HG03439 (cell line): ENCODE measurements around the gene COL8A2.

Source experiments
- ATAC-seq: cut with Tn5 transposase; IDR thresholded peaks from one replicate; pipeline ENCODE4 v1.9.1; 2021; ENCODE audit warnings: mild to moderate bottlenecking, moderate library complexity; ENCODE audit not compliant: unreplicated experiment

COL8A2 gene

DNA sequence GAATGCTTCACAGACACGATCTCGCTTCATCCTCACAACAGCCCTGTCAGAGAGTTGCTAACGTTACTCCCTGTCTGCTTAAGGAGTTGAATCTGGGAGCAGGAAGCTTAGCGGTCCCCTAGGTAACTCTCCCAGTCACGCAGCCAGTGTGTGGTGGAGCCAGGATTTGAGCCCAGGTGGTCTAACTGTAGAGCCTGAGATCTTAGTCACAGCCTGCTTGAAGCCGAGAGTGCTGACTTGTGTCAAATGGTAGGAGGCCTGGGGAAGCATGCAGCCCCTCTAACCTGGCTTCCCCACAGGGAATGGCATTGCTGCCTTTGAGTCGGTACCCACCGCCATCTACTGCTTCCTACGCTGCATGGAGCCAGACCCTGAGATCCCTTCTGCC lies 32.2 kb downstream of the COL8A2 start:
- no peak for ATAC-seq

DNA sequence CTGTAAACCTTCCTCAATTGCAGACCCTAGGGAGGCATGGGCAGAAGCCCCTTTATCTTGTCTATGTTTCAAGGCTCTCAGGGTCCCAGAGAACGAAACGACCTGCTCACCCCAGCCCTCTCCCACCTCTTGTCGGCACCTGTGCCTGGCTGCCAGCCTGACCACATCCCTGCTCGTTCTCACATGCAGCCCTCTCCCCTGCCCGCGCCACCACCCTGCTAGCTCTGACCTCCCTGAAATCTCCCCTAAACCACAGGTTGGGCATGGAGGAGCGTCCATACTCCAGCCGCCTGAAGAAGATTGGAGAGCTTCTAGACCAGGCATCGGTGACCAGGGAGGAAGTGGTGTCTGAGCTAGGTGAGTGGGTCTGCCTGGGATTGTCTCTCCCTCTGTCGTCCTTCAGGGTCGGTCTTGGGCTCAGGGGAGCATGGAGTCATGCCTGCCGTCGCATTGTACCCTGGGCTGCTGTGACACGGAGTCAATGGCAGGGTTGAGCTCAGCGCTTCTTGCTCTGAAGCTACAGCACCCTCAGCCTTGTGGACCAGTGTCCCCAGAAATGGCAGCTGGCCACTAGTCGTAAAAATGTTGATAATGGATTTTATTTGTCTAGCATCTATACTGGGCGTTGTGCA lies 32.7 kb downstream of the COL8A2 start:
- ATAC-seq: no peak

DNA sequence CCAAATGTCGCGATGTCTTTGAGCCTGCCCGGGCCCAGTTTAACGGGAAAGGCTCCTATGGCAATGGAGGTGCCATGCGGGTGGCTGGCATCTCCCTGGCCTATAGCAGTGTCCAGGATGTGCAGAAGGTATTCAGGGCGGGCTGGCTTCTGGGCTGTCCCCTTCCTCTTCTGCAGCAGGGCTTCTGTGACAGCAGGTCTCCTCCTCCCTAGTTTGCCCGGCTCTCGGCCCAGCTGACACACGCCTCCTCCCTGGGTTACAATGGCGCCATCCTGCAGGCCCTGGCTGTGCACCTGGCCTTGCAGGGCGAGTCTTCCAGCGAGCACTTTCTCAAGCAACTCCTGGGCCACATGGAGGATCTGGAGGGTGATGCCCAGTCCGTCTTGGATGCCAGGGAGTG lies 33.3 kb downstream of the COL8A2 start:
- ATAC-seq: no peak

DNA sequence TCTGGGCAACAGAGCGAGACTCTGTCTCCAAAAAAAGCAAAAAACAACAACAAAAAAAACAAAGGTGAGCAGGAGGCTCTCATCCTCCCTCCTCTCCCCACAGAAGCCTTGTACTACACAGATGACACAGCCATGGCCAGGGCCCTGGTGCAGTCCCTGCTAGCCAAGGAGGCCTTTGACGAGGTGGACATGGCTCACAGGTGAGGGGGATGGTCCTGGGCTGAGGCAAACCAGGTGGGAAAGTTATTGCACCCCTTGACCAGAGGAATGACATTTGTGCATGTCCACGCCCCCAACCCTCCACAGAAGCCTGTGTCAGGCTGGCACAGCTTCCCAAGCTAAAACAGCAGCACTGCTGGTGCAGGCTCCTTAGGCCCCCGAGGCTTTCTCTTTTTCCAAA lies 33.9 kb downstream of the COL8A2 start:
- no peak for ATAC-seq

DNA sequence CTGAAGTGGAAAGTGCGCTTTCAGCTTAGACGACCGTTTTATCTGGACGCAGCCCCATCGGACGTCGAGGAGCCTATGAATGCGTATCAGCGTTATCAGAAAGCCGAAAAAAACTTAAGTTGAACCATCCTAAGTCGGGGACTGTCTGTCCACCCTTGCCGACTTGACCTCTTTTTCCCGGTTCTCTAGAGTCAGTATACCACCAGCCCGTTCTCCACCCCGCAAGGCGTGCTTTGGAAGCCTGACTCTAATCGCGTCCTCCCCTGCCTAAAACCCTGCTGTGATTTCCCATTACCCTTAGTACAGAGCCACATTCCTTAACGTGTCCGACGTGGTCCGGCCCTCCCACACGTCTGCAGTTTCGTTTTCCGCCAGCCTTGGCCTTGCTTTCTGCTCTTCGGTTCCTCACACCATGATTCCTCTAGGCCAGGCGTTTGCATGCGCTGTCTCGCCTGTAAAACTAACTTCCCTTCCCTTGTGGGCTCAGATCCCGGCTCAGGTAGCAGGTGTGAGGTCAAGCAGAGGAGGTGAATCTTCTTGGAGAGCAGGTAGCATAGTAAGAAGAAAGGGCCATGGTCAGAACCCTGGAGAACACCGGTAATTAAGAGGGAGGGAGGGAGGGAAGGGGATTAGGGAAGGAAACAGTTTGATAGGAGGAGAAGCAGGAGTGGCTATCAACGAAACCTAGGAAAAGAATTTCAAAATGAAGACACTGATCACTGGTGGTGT lies 35.5 kb downstream of the COL8A2 start:
- ATAC-seq: no peak

DNA sequence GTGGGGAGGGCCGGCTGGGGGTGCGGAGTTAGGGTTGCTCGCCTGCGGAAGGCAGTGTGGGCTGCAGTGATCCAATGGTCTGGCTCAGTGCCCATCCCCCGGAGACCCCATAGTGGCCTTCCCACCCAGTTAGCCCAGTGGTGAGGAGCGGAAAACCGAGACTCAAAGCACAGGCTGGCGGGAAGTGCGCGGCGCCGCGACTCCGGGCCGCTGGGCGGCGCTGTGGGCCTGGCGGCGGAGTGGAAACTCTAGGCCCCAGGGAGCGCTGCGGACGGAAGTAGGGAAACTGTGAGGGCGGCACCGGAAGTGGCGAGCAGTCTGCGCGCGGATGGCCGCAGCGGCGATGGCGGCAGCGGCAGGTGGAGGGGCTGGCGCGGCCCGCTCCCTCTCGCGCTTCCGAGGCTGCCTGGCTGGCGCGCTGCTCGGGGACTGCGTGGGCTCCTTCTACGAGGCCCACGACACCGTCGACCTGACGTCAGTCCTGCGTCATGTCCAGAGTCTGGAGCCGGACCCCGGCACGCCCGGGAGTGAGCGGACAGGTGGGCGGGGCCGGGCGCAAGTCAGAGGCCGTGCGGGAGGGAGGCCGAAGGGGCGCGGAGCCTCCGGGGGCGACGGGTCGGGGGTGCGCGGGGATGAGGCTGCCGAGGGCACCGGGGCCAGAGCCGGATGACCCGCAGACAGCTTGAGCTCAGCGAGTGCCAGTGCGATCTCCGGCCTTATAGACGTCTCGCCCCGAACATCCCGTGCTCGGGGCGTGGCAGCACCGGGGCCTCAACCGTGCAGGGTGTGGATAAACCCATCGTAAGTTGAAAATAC lies 36.2 kb downstream of the COL8A2 start, which contains the start of gene ADPRS:
Gene ADPRS, plus strand, starts transcription at position 316 of the 816 bp plus-strand sequence. Its CDS starts 13 bp downstream, at position 329.
- peak; percentile 87 for ATAC-seq

DNA sequence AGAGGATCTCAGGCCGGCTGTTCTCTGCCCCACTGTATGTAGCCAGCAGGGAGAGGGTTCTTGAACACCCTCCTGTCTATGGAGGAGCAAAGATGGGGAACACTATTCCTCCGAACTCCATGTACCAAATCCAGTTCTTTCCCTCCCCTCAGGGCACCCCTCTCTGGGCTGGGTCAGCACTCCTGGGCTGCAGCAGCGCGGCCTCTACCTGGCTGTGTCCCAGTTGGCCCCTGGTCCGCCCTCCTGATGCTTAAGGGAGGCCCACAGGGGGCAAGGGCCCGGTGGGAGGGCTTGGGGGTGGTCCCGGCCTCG lies 36.8 kb downstream of the COL8A2 start:
- ATAC-seq: no peak

DNA sequence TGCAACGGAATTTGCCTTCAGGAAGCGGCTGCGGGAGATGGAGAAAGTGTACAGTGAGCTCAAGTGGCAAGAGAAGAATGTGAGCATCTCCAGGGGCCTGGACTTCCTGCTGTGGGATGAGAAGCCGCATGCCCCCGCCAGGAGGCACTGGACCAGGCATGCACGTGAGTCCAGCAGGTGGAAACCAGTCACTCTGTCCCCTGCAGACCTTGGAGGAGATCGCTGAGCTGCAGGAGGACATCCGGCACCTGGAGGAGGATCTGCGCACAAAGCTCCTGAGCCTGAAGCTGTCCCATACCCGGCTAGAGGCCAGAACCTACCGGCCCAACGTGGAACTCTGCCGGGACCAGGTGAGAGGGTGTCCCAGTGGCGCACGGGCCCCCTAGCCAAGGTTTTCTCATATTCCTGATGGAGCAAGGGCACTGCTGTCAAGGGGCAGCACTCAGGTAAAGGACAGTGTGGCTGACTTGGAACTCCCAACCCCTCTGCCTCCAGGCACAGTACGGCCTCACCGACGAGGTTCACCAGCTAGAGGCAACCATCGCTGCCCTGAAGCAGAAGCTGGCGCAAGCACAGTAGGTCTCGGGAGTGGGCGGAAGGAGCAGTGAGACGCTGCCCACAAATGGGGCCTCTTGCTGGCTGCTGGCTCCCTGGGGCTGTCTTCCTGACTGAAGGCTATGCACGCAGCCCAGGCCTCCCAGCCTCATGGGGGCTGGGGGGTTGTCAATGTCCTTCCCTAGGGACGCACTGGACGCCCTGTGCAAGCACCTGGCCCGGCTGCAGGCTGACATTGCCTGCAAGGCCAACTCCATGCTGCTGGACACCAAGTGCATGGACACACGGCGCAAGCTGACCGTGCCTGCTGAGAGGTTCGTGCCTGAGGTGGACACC lies 37.5 kb downstream of the COL8A2 start:
- no peak for ATAC-seq

DNA sequence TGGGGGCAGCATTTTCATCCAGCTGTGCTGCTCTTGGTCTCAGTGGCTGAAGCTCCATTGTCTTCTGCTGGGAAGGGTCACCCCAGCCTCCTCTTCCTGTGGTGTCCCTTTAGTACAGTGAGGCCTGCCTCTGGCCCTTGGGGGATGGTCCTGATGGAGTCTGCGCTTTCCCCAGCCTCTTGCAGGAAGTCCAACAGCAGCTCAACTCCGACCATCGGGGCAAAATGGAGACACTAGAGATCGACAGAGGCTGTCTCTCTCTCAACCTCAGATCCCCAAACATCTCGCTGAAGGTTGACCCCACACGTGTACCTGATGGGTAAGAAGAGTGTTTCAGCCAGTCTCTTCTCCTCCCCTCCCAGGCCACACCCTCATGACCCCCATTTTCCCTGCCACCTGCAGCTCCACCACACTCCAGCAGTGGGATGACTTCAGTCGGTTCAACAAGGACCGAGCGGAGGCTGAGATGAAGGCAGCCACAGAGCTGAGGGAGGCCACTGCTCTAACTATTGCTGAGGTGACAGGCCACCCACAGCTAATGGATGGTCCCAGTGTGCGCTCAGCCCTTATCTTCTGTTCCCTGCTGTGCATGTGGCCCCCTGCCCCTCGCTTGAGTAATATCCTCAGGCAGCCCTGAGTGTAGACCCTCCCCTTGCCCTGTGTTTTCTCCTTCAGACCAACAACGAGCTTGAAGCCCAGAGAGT lies 38.3 kb downstream of the COL8A2 start:
- no peak for ATAC-seq

DNA sequence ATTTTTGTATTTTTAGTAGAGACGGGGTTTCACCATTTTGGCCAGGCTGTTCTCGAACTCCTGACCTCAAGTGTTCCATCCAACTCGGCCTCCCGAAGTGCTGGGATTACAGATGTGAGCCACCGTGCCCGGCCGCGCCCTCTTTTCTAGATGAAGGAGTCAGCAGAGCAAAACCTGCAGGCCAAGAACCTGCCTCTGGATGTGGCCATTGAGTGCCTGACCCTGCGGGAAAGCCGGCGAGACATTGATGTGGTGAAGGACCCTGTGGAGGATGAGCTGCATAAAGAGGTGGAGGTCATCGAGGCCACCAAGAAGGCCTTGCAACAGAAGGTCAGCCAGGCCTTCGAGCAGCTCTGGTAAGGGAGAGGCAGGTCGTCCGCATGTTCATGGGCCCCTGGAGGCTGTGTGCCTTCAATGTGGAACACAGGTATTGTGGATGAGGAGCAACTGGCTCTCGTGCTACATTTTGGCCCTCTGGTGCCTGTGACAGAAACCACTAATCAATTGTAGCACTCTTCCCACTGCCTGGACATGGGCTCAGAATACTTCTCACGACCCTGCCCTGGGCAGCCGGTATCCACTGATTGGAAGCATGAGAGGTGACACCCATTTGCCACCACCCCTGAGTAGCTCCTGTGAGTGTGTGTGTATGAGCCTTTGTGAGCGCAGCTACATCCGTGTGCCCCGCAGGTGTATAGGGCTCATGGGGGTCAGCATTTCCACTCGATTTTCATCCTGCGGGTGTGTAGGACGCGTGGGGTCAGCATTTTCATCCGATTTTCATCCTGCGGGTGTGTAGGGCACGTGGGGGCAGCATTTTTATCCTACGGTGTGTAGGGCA lies 39.1 kb downstream of the COL8A2 start:
- no peak for ATAC-seq

DNA sequence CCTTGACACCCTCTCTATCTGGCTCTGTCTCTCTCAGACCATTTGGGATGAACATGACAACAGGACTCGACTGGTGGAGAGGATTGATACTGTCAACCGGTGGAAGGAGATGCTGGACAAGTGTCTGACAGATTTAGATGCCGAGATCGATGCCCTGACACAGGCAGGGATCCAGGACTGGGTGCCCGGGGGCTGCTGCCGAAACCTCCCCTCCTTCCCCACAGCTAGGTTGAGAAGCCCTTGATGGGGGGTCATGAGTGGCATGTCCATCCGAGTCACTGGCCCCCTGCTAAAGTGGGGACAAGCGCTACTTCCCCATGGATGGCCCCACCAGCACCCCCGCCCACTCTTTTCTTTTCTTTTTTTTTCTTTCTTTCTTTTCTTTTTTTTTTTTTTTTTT lies 39.9 kb downstream of the COL8A2 start:
- no peak for ATAC-seq

DNA sequence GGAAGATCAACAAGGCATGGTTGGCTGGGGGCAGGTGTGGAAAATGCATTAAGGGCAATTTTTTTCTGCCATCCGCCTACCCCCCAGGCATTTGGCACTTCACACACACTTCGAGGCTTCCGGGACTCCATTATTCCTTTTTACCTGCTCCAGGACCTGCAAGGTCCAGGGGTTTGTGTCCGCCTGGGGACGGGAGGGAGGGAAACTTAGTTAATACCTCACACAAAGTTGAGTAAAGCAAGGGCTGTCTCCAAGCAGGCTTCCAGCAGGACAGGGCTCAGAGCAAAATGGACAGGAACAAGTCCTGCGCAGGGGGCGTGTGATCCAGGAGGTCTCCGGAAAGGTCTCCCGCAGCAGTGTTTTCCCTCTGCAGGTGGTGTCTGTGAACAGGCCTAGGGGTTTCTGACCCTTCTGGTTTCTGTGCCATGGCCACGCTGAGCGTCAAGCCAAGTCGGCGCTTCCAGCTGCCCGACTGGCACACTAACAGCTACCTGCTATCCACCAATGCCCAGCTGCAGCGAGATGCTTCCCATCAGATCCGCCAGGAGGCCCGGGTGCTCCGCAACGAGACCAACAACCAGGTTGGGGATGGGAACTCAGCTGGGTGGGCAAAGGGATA lies 40.4 kb downstream of the COL8A2 start:
- no peak for ATAC-seq

DNA sequence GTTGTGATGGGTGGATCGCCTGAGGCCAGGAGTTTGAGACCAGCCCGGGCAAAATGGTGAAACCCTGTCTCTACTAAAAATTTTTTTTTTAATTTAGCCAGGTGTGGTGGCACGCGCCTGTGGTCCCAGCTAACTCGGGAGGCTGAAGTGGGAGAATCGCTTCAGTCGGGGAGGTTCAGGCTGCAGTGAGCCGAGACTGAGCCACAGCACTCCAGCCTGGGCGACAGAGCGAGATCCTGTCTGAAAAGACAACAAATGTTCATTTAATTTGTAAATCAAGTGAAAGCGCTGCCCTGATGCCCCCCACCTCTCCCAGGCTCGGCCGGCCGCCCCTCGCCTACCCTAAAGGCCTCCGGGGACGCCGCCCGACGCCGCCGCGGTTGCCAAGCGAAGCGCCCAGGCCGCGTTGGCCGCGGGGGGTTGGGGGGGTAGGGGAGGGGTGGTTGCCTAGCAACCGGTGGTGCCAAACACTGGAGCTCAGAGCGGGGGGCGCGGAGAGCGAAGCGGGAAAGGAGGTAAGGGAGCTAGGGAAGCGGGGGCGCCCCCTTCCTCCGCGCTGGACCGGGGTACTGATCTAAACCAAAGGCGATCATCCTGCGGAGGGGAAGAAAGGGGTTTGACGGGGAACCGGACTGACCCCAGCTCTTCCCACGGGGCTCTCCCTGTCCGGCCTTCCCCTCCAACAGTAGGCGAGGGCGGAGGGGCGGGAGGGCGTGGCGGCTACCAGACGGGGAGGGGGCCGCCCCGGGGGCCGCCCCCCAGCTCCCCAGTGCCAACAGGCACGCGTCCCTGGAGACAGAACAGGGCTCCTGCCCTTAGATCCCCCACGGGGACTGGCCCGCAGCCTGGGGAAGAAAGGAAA lies 41.2 kb downstream of the COL8A2 start, which contains the start of gene TEKT2:
Gene TEKT2, plus strand, starts transcription at position 460 of the 862 bp plus-strand sequence. CDS start 828 bp downstream, outside the sequence.
- no peak for ATAC-seq

DNA sequence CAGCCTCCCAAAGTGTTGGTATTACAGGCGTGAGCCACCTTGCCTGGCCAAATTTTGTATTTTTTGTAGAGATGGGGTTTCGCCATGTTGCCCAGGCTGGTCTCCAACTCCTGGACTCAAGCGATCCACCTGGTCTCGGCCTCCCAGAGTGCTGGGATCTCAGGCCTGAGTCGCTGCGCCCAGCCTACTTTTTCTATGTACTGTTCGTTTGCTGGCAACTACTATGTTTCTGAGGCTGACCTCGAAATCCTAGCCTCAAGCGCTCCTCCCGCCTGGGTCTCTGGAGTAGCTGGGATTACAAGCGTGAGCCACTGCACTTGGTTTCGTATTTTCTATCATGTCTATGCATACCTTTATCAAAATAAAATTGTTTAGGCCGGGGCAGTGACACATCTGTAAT lies 41.8 kb downstream of the COL8A2 start:
- no peak for ATAC-seq

DNA sequence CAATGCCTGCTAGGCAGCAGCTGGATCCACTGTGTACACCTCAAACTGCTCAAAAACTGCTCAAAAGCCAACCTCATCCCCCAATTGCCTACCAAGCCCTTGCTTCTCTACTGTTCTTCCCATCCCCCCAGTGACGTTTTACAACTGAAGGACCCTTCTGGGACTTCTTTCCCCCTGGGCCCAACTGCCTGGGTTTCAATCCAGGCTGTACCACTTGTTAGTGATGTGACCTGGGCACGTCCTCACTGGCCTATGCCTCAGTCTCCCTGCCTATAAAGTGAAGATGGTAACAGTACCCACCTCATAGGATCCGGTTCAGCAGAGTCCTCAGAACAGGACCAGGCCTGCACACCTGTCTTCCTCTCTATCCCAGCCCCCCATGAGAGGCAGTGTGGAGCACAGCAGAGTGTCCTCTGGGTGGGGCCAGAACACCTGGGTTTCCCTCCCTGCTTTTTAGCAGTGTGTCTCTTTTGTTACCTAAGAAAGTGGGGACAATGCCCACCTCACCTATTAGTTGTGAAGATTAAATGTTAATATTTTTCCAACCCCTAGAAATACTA lies 43.0 kb downstream of the COL8A2 start:
- ATAC-seq: no peak

DNA sequence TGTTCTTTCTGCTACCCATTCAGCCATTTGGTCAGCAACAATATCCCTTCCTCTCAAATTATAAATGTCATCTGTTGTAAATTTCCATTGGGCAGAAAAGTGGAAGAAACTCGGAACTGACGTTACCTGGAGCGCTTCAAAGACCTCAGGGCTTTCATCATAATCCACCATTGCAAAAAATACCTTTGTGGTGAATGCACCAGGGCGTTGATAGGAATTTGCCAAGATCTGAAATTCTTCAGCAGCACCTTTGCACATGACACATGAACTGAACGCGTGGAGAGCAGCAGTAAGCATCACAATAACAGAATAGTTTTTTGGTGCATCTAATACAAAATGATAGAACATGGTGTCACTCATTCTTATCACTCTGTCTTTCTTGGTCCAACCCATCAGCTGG lies 44.2 kb downstream of the COL8A2 start:
- ATAC-seq: no peak

DNA sequence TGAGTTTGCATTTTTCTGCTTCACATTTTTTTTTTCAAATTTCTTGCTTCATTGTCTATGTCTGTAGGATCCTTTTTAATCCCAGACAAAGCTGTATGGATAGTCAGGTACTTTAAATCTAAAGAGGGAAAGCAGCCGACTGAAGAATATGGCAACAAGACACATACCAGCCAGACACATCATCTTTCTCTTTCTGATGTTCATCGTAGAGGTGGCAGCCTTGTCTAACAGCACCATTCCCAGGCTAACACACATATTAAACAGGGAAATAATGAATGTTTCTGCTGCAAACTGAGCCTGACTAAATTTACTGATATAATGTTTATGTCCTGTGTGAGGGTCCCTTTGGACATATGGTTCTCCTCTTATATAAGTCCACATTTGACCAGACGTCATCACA lies 44.8 kb downstream of the COL8A2 start:
- no peak for ATAC-seq
